C4-2B (cell line): Measurements from ENCODE around the gene ANKS1B.

Experiments used
- H3K27ac ChIP-seq: fragments of 450-650 bp; 2 replicates; pipeline ENCODE4 v1.5.1; 2017
- ZFX ChIP-seq: fragments of 450-650 bp; IDR thresholded peaks from 2 replicates; pipeline ENCODE4 v1.6.1; 2017
- TF ChIP-seq, protein P1 (sequence below): fragments of 450-650 bp; conservative IDR thresholded peaks from 2 replicates; pipeline ENCODE4 v1.5.1; 2017; ENCODE audit warnings: mild to moderate bottlenecking

The ANKS1B gene

DNA sequence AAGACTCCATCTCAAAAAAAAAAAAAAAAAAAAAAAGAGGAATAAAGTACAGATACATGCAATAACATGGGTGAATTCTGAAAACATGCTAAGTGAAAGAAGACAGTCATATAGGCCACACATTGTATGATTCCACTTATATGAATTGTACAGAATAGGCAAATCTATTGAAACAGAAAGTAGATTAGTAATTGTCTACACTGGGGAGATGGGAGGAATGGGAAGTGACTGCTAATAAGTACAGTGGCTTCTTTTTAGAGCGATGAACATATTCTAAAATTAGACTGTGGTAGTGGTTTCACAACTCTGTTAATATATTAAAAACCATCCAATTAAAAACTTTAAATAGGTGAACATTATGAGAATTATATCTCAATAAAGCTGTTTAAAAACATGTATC, 74.4 kb downstream of the ANKS1B start:
- TF ChIP-seq, protein P1, sequence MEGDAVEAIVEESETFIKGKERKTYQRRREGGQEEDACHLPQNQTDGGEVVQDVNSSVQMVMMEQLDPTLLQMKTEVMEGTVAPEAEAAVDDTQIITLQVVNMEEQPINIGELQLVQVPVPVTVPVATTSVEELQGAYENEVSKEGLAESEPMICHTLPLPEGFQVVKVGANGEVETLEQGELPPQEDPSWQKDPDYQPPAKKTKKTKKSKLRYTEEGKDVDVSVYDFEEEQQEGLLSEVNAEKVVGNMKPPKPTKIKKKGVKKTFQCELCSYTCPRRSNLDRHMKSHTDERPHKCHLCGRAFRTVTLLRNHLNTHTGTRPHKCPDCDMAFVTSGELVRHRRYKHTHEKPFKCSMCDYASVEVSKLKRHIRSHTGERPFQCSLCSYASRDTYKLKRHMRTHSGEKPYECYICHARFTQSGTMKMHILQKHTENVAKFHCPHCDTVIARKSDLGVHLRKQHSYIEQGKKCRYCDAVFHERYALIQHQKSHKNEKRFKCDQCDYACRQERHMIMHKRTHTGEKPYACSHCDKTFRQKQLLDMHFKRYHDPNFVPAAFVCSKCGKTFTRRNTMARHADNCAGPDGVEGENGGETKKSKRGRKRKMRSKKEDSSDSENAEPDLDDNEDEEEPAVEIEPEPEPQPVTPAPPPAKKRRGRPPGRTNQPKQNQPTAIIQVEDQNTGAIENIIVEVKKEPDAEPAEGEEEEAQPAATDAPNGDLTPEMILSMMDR = no peak
- no peak for TF ChIP-seq ZFX
- H3K27ac ChIP-seq = no peak overlapping the region

DNA sequence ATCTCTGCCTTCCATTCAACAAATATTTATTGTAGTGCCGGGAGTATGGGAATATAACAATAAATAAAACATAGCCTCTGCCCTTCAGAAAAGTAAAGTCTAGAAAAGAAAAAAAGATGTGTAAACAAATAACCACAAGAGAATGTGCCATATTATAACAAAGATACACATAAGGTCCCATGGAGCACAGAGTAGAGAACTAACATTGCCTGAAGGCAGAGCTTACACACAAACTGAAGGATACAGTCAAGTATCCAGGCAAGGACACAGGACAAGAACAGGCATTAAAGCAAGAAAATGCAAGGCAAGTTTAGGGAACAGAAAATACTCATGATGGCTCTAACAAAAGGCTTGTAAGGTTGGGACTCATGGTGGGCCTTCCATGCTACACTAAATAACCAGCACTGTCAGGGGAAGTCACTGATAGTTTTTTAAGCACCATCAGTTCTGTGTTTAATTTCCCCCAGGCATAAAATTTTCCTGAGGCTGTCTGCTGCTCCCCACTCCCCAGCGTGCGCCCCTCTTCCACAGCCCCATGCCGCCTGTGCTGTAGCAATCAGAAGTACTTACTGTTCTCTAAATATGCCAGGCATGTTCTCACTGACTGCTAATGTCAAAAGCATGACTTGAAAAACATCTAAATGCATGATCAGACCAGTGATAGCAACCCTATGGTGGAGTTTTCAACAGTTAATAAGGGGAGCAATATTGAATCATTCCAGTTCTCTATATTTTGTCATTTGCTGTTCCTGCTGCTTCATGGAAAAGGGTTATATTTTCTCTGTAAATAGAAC, 77.8 kb downstream of the ANKS1B start:
- H3K27ac ChIP-seq = no peak overlapping the region
- TF ChIP-seq, protein P1 = no peak
- no peak for TF ChIP-seq ZFX

DNA sequence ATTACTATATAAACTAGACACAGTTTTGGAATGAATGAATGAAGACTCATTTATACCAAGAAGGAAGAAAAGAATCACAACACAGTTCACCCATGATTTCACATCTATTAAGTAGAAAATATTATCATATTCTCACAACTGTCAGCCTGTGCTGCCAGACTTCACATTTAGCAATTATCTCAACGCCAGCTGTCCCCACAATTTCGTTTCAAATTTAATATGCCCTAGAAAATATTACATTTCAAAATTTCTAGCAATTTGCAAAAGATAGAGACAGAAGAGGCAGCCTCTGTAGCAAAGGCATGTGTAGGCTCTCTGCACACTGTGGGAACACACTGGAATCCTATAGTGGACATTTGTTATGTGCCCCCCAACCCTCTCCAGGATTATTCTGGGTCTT, 83.6 kb downstream of the ANKS1B start:
- TF ChIP-seq, protein P1 = no peak
- TF ChIP-seq ZFX = no peak
- H3K27ac ChIP-seq = no peak overlapping the region

DNA sequence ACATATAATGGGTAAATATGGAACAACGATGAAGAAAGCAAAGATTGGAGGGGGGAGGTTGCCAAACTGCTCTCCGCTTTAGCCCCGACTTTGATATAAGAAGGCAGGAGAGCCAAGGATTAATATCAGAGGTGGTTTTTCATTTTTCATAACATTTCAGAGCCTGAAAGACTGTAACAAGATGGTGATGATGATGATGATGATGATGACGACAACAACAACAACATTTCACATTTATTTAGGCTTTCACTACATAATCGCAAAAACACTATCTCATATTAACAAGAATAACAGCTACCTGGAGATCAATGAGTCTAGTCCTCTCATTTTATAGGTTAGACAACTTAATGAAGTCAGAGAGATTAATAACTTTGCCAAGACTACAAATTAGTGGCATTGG, 86.1 kb downstream of the ANKS1B start:
- H3K27ac ChIP-seq = no peak overlapping the region
- TF ChIP-seq ZFX = no peak
- TF ChIP-seq, protein P1 = no peak

DNA sequence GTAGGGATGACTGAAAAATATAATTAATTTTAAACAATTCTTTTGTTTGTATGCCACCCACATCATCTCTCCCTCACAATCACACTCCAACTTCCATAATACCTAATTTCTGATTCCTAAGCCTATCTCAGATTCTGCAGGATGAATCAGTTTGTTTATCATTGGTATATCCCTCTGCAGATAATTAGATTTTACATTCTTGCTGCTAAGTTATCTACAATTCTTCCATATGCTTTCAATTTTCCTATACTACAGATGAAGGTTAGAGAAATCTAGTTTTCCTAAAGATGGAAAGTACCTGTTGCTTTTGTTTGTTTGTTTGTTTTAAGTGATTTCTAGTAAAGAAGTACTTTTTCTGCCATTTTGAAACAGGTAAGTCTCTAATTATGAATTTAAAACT, 105.3 kb downstream of the ANKS1B start:
- H3K27ac ChIP-seq = no peak overlapping the region
- TF ChIP-seq, protein P1 = no peak
- no peak for TF ChIP-seq ZFX

DNA sequence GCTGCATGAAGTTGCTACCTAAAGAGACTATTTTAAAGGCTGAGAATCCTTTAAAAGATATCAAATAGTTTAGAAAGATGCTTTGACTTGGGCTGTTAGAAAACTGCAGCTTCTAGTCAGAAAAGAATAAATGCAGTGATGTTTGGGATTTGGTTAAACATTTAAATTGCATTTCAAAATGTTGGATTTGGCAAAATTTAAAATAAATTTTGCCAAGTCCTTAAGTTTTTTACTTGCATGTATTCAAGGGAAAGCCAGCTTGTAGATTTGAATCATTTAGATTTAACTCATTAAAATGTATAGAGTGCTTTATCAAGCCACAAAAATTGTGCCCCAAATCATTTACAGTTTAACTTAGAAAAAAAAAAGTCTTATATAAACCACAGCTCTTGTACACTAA, 109.7 kb downstream of the ANKS1B start:
- TF ChIP-seq, protein P1 = no peak
- TF ChIP-seq ZFX = no peak

DNA sequence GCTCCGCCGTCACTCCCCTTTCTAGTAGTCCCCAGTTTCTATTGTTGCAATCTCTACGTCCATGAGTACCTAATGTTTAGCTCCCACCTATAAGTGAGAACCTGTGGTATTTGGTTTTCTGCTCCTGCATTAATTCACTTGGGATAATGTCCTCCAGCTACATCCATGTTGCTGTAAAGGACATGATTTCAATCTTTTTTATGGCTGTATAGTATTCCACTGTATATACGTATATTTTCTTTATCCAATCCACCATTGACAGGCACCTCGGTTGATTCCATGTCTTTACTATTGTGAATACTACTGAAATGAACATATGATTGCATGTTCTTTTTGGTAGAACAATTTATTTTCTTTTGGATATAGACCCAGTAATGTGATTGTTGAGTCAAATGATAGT, 114.7 kb downstream of the ANKS1B start:
- no peak for TF ChIP-seq ZFX
- TF ChIP-seq, protein P1 = no peak
- H3K27ac ChIP-seq = no peak overlapping the region

More for the DNA sequence above, 109.7 kb downstream of the ANKS1B start:
- H3K27ac ChIP-seq = no peak overlapping the region
